IgD-negative memory B cell (primary cell): ENCODE results near the gene SLCO2B1. TPM values are rescaled to one million over a fixed set of nuclear protein-coding genes. Genes with fewer than 3 reads are reported as not detected.

ENCODE experiments used
- H3K27ac Mint-ChIP-seq, 3 donors: one replicate each; pipeline ENCODE4 v1.8.0; 2020 to 2022; ENCODE audit warnings: mild to moderate bottlenecking in 3 of 3, mixed read lengths in 3 of 3, moderate library complexity in 1 of 3
- H3K27me3 Mint-ChIP-seq: one replicate; pipeline ENCODE4 v1.8.0; 2021; ENCODE audit warnings: mixed read lengths
- H3K36me3 Mint-ChIP-seq: one replicate; pipeline ENCODE4 v1.8.0; 2020; ENCODE audit warnings: mild to moderate bottlenecking, mixed read lengths
- H3K4me1 Mint-ChIP-seq, 3 donors: one replicate each; pipeline ENCODE4 v1.8.0; 2020 to 2022; ENCODE audit warnings: mixed read lengths in 3 of 3, mild to moderate bottlenecking in 1 of 3
- H3K4me3 Mint-ChIP-seq, 4 donors: one replicate each; pipeline ENCODE4 v1.8.0; 2020 to 2022; ENCODE audit warnings: mild to moderate bottlenecking in 4 of 4, mixed read lengths in 4 of 4, moderate library complexity in 3 of 4
- H3K9me3 Mint-ChIP-seq, 3 donors: one replicate each; pipeline ENCODE4 v1.8.0; 2020 to 2021; ENCODE audit warnings: mixed read lengths in 3 of 3, mild to moderate bottlenecking in 1 of 3
- polyA plus RNA-seq: library from polyadenylated mRNA; unstranded; fragments of 300-500 nt; fragmentation: Illumina TruSeq; gene quantifications from one replicate; pipeline ENCODE4 v1.2.3, GENCODE V29; 2021

The SLCO2B1 gene
- polyA plus RNA-seq, 1 donor from 2014 or later, result not detected

- H3K9me3 Mint-ChIP-seq, result no peaks in the 10 kb centered on the region
- no peak overlapping the region for H3K27ac Mint-ChIP-seq
- no peaks in the 10 kb centered on the region for H3K4me1 Mint-ChIP-seq
- no peaks in the 10 kb centered on the region for H3K36me3 Mint-ChIP-seq
- peak overlapping the region in 1 of 4 donors; percentile 10 for H3K4me3 Mint-ChIP-seq
- peaks cover 11% of the 10 kb centered on the region for H3K27me3 Mint-ChIP-seq
These were observed 1.2 kb downstream of the SLCO2B1 start for GRCh38 chr11:75152090-75152489.

- peaks cover 11% of the 10 kb centered on the region for H3K27me3 Mint-ChIP-seq
- H3K4me1 Mint-ChIP-seq, result no peaks in the 10 kb centered on the region
- no peaks in the 10 kb centered on the region for H3K9me3 Mint-ChIP-seq
- H3K27ac Mint-ChIP-seq, result no peak overlapping the region
- no peaks in the 10 kb centered on the region for H3K36me3 Mint-ChIP-seq
- no peak overlapping the region for H3K4me3 Mint-ChIP-seq
These were observed 1.9 kb downstream of the SLCO2B1 start for GRCh38 chr11:75152651-75153427.

- Mint-ChIP-seq H3K9me3 (no peaks in the 10 kb centered on the region), H3K27me3 (peaks cover 9% of the 10 kb centered on the region), H3K4me1 (no peaks in the 10 kb centered on the region), H3K27ac (no peak overlapping the region), H3K4me3 (no peak overlapping the region), H3K36me3 (no peaks in the 10 kb centered on the region)
These were observed 4.0 kb downstream of the SLCO2B1 start for GRCh38 chr11:75154646-75155569.

- H3K9me3 Mint-ChIP-seq, result peaks cover 3 to 4% (median 3%) of the 10 kb centered on the region in 3 donors
- no peak overlapping the region for H3K27ac Mint-ChIP-seq
- H3K4me3 Mint-ChIP-seq, result no peak overlapping the region
- H3K27me3 Mint-ChIP-seq, result peaks cover 9% of the 10 kb centered on the region
- H3K4me1 Mint-ChIP-seq, result no peaks in the 10 kb centered on the region
- H3K36me3 Mint-ChIP-seq, result no peaks in the 10 kb centered on the region
These were observed 4.9 kb downstream of the SLCO2B1 start for GRCh38 chr11:75155570-75156422.

GRCh38 chr11:75158241-75158640, 7.3 kb downstream of the SLCO2B1 start:
- H3K36me3 Mint-ChIP-seq, result peaks cover 2% of the 10 kb centered on the region
- no peaks in the 10 kb centered on the region for H3K4me1 Mint-ChIP-seq
- H3K9me3 Mint-ChIP-seq, result peaks cover 7 to 8% (median 7%) of the 10 kb centered on the region in 3 donors
- no peak overlapping the region for H3K27ac Mint-ChIP-seq
- H3K4me3 Mint-ChIP-seq, result no peak overlapping the region
- peaks cover 12% of the 10 kb centered on the region for H3K27me3 Mint-ChIP-seq

GRCh38 chr11:75158696-75159150, 7.8 kb downstream of the SLCO2B1 start:
- H3K4me1 Mint-ChIP-seq, result peaks cover 0 to 1% (median 0%) of the 10 kb centered on the region in 3 donors
- H3K27me3 Mint-ChIP-seq, result peaks cover 12% of the 10 kb centered on the region

GRCh38 chr11:75159151-75159953, 8.4 kb downstream of the SLCO2B1 start:
- Mint-ChIP-seq H3K4me1 (peaks cover 0 to 1% (median 0%) of the 10 kb centered on the region in 3 donors), H3K36me3 (peaks cover 2% of the 10 kb centered on the region), H3K27me3 (peaks cover 12% of the 10 kb centered on the region), H3K27ac (no peak overlapping the region), H3K9me3 (peaks cover 7 to 8% (median 7%) of the 10 kb centered on the region in 3 donors), H3K4me3 (no peak overlapping the region)

More at GRCh38 chr11:75158696-75159150, 7.8 kb downstream of the SLCO2B1 start:
- Mint-ChIP-seq H3K36me3 (peaks cover 2% of the 10 kb centered on the region), H3K9me3 (peaks cover 7 to 8% (median 7%) of the 10 kb centered on the region in 3 donors), H3K27ac (no peak overlapping the region), H3K4me3 (no peak overlapping the region)

- H3K36me3 Mint-ChIP-seq, result peaks cover 2% of the 10 kb centered on the region
- H3K9me3 Mint-ChIP-seq, result peaks cover 7 to 8% (median 7%) of the 10 kb centered on the region in 3 donors
- peaks cover 12% of the 10 kb centered on the region for H3K27me3 Mint-ChIP-seq
- H3K4me3 Mint-ChIP-seq, result no peak overlapping the region
- no peak overlapping the region for H3K27ac Mint-ChIP-seq
- H3K4me1 Mint-ChIP-seq, result peaks cover 0 to 1% (median 0%) of the 10 kb centered on the region in 3 donors
These were observed 9.4 kb downstream of the SLCO2B1 start for GRCh38 chr11:75160220-75160757.

- Mint-ChIP-seq H3K4me3 (no peak overlapping the region), H3K27ac (no peak overlapping the region), H3K36me3 (peaks cover 4% of the 10 kb centered on the region), H3K27me3 (peaks cover 12% of the 10 kb centered on the region), H3K4me1 (peaks cover 0 to 1% (median 0%) of the 10 kb centered on the region in 3 donors), H3K9me3 (peaks cover 7 to 8% (median 7%) of the 10 kb centered on the region in 3 donors)
These were observed 10.0 kb downstream of the SLCO2B1 start for GRCh38 chr11:75160880-75161279.

GRCh38 chr11:75161506-75162095, 10.7 kb downstream of the SLCO2B1 start:
- peaks cover 12% of the 10 kb centered on the region for H3K27me3 Mint-ChIP-seq
- peaks cover 4% of the 10 kb centered on the region for H3K36me3 Mint-ChIP-seq
- H3K27ac Mint-ChIP-seq, result no peak overlapping the region
- peaks cover 7 to 8% (median 7%) of the 10 kb centered on the region in 3 donors for H3K9me3 Mint-ChIP-seq
- H3K4me1 Mint-ChIP-seq, result peaks cover 0 to 1% (median 0%) of the 10 kb centered on the region in 3 donors
- no peak overlapping the region for H3K4me3 Mint-ChIP-seq

- Mint-ChIP-seq H3K9me3 (peaks cover 7 to 8% (median 7%) of the 10 kb centered on the region in 3 donors), H3K27ac (no peak overlapping the region), H3K36me3 (peaks cover 4% of the 10 kb centered on the region), H3K4me1 (peaks cover 0 to 1% (median 0%) of the 10 kb centered on the region in 3 donors), H3K27me3 (peaks cover 12% of the 10 kb centered on the region), H3K4me3 (no peak overlapping the region)
These were observed 12.0 kb downstream of the SLCO2B1 start for GRCh38 chr11:75162954-75163353.

GRCh38 chr11:75163921-75164849, 13.3 kb downstream of the SLCO2B1 start:
- peak overlapping the region in 1 of 3 donors; percentile 9 for H3K27ac Mint-ChIP-seq
- peaks cover 7 to 8% (median 7%) of the 10 kb centered on the region in 3 donors for H3K9me3 Mint-ChIP-seq
- no peak overlapping the region for H3K4me3 Mint-ChIP-seq
- peaks cover 12% of the 10 kb centered on the region for H3K27me3 Mint-ChIP-seq
- peaks cover 4% of the 10 kb centered on the region for H3K36me3 Mint-ChIP-seq
- peaks cover 0 to 1% (median 0%) of the 10 kb centered on the region in 3 donors for H3K4me1 Mint-ChIP-seq
